DMS53 treated with DMSO at 0.1 percent for 48 hours (cell line): ENCODE results near the gene SLC6A3.

ENCODE experiments used
- DNase-seq: peaks from one replicate; lab custom pipeline; 2025; ENCODE audit not compliant: unreplicated experiment; lab: John Stamatoyannopoulos, UW

SLC6A3 gene

DNA sequence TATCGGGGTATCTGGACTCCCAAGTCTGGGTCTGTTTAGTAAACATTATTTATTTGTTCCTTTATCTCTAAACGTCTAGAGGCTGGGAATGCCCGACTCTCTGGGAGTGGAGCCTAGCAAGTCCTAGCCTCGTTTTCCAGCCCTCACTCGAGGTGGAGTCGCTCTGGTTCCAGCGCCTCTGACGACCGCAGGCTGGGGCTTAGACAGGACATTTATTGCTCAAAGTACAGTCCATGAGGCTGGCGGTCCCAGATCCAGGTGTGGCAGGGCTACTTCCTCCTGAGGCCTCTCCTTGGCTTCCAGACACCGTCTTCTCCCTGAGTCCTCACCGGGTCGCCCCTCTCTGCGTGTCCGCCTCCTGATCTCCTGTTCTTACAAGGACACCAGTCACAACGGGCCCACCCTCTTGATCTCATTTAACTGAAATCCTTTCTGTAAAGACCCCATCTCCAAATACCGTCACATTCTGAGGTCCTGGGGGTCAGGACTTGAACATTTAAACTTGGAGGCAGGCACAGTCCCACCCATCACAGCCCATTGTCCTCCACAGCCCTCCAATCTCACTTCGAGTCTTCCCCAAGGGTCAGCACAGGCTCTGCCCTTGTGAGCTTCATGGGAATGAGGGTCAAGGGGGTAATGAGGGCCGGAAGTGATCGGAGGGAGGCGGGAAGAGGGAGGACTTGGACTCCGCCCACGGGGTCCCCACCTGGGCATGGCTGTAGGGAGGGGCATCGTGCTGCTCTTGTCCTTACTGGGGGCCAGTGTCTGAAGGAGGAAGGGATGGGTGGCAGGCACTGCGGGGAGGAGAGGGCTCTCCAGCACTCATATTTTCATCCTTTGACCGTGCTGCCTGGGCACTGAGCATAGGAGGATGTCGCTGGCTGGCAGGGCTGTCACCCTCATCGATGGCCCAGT lies 88.1 kb downstream of the SLC6A3 start:
- no peak for DNase-seq

DNA sequence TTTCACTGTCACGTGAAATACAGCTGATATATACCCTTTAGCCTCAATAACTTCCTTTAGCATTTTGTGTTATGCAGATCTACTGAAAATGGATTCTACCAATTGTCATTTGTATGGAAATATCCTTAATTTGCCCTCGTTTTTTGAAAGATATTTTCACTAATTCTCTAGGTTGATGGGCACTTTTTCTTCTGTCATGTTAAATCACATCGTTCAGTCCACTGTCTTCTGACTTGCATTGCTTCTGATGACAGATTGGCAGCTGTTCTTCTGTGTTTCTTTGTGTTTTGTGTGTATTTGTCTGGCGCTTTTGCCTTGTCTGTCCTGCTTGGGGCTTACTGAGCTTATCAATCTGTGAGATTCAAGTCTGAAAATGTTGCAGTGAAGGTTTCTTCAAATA lies 90.7 kb downstream of the SLC6A3 start:
- DNase-seq = no peak

- no peak for DNase-seq
Observed at GRCh38 chr5:1352231-1353219, 92.7 kb downstream of the SLC6A3 start.

DNA sequence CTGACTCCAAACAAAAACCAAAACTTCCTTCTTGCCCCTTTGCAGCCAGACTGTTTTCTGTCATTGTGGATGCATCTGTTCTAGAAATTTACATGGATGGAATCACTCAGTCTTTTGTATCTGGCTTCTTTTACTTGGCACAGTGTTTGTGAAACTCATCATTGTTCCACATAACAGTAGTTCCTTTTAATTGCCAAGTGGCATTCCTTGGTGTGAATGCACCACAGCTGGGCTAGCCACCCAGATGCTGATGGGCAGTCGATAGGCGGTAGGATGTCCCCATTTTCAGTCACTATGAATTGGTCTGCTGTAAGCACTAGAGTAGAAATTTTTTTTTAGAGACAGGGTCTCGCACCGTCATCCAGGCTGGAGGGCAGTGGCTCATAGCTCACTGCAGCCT lies 94.1 kb downstream of the SLC6A3 start:
- DNase-seq = no peak

DNA sequence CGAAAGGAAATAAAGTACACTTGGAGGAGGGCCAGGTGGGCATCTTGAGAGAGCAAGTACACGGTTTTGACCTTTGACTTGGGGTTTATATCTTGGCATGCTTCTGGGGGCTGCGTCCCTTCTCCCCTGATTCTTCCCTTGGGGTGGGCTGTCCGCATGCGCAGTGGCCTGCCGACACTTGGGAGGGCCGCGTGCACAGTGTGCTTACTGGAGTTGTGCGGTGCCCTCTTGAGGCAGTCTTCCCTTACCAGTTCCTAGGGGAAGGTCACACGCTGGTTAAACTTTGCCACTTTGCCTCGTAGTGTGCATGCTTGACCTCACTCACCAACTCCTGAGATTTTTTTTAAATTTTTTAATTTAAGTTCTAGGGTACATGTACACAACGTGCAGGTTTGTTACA lies 96.0 kb downstream of the SLC6A3 start:
- no peak for DNase-seq

DNA sequence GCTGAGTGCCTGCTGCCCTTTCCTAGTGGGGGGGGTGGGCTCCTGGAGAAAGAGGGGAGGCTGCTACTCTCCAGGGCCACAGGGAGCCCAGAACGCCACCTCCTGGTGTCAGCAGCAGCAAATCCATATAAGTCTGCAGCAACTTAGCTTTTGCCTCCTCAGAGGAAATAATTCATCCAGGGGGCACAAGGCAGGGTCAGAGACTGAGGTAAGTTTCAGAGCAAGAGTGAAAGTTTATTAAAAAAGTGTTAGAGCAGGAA lies 96.3 kb downstream of the SLC6A3 start:
- no peak for DNase-seq

- no peak for DNase-seq
Observed at GRCh38 chr5:1347571-1347970, 97.7 kb downstream of the SLC6A3 start.

GRCh38 chr5:1346627-1347440 lies 98.4 kb downstream of the SLC6A3 start:
- no peak for DNase-seq

DNA sequence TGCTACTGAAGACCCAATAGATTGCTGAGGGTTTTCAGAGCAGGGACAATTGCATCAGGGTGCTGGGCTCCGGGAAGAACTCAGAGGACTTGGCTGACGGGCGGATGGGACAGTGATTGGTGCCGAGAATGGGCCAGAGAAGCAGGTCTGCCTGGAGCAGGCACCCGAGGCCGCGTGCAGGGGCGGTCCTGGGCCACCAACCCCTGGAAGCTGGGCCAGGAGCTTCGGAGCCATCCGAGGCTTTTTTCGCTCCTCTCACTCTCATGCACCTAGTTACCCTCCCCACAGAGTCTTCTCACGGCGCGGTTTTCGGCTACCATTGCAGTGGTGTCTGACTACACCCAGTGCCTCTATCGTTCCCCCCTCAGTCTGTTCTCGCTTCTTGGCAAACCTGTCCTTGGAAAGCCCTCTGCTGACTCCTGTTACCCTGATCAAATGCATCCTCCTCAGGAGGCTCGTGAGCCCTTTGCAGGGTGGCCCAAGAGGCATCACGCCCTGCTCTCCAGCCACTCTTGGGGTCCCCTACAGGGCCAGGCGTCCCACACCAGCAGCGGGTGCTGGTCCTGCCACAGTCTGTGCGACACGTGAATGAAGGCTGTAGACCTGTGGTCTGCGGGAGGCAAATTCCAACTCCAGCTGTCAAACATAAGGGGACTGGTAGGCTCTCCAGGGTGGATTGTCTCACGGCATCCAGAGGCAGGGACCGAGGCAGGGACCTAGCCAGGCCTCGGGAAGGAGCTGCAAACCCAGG lies 99.2 kb downstream of the SLC6A3 start:
- DNase-seq = no peak

GRCh38 chr5:1344975-1345838 lies 100.0 kb downstream of the SLC6A3 start, which contains the start of gene CLPTM1L:
TSS of gene CLPTM1L (minus strand) at chr5:1345099. CDS start at chr5:1344841, 258 bp downstream.
- peak; percentile 77 for DNase-seq

- DNase-seq = no peak
Observed at GRCh38 chr5:1343931-1344901, 101.0 kb downstream of the SLC6A3 start.

GRCh38 chr5:1343315-1343751 lies 101.9 kb downstream of the SLC6A3 start:
- DNase-seq = no peak
